HG03060 (cell line): ENCODE measurements around the gene GPD1L.
A peak's percentile ranks its signal among the peaks of the same experiment; 100 is the strongest.
"Not testable (repeated sequence)": the region's sequence is repeated elsewhere in the genome, so short reads cannot be mapped to it uniquely, and the experiment has no call there.

Experiments
- ATAC-seq: cut with Tn5 transposase; IDR thresholded peaks from one replicate; pipeline ENCODE4 v1.9.1; 2021; ENCODE audit warnings: low read depth, moderate number of reproducible peaks; ENCODE audit not compliant: unreplicated experiment

Gene GPD1L

GRCh38 chr3:32106132-32106928 lies at the start of gene GPD1L:
TSS of gene GPD1L (plus strand) at chr3:32106620. CDS start at chr3:32106712, 92 bp downstream.
- peak; percentile 97 for ATAC-seq

GRCh38 chr3:32058465-32058864 lies 48.0 kb upstream of the GPD1L start:
- not testable (repeated sequence) for ATAC-seq

- ATAC-seq: no peak
These were observed 43.4 kb upstream of the GPD1L start for GRCh38 chr3:32062950-32063582.

GRCh38 chr3:32066686-32067085 lies 39.7 kb upstream of the GPD1L start:
- no peak for ATAC-seq

GRCh38 chr3:32074194-32074593 lies 32.2 kb upstream of the GPD1L start:
- ATAC-seq: not testable (repeated sequence)

GRCh38 chr3:32076566-32076965 lies 29.9 kb upstream of the GPD1L start:
- ATAC-seq: no peak

GRCh38 chr3:32077260-32078084 lies 28.9 kb upstream of the GPD1L start:
- ATAC-seq: no peak

- ATAC-seq: no peak
These were observed 28.3 kb upstream of the GPD1L start for GRCh38 chr3:32078085-32078634.

GRCh38 chr3:32078864-32079263 lies 27.6 kb upstream of the GPD1L start:
- no peak for ATAC-seq

- no peak for ATAC-seq
These were observed 23.7 kb upstream of the GPD1L start for GRCh38 chr3:32082721-32083120.

GRCh38 chr3:32083702-32084270 lies 22.6 kb upstream of the GPD1L start:
- no peak for ATAC-seq

GRCh38 chr3:32084870-32085269 lies 21.6 kb upstream of the GPD1L start:
- ATAC-seq: no peak

- no peak for ATAC-seq
These were observed 20.0 kb upstream of the GPD1L start for GRCh38 chr3:32086464-32086863.

- no peak for ATAC-seq
These were observed 16.9 kb upstream of the GPD1L start for GRCh38 chr3:32089476-32089875.

- ATAC-seq: no peak
These were observed 13.2 kb upstream of the GPD1L start for GRCh38 chr3:32093204-32093603.

GRCh38 chr3:32095431-32095830 lies 11.0 kb upstream of the GPD1L start:
- ATAC-seq: no peak

- ATAC-seq: no peak
These were observed 8.7 kb upstream of the GPD1L start for GRCh38 chr3:32097768-32098167.

- ATAC-seq: no peak
These were observed 7.9 kb upstream of the GPD1L start for GRCh38 chr3:32098528-32098927.

- no peak for ATAC-seq
These were observed 6.0 kb upstream of the GPD1L start for GRCh38 chr3:32100465-32100864.

GRCh38 chr3:32102289-32102688 lies 4.1 kb upstream of the GPD1L start:
- ATAC-seq: no peak

- ATAC-seq: no peak
These were observed 1.9 kb upstream of the GPD1L start for GRCh38 chr3:32104492-32104891.
